Activated CD4-positive, alpha-beta T cell treated with anti-CD3 and anti-CD28 coated beads for 48 hours (primary cell): ENCODE measurements around the gene PTS.

ENCODE experiments used
- DNase-seq: peaks from one replicate; pipeline ENCODE4 v3.0.0-alpha.2; 2020

The PTS gene

GRCh38 chr11:112266410-112266778 is 40.2 kb downstream of the PTS start:
- no peak for DNase-seq

- no peak for DNase-seq
These were observed 41.0 kb downstream of the PTS start for GRCh38 chr11:112267188-112267591.

GRCh38 chr11:112268406-112268805 is 42.2 kb downstream of the PTS start:
- DNase-seq, result no peak

GRCh38 chr11:112269139-112269538 is 42.9 kb downstream of the PTS start:
- DNase-seq, result no peak

- no peak for DNase-seq
These were observed 44.4 kb downstream of the PTS start for GRCh38 chr11:112270551-112271180.

- DNase-seq, result no peak
These were observed 45.0 kb downstream of the PTS start for GRCh38 chr11:112271242-112271641.

GRCh38 chr11:112273066-112273465 is 46.8 kb downstream of the PTS start:
- DNase-seq, result no peak

GRCh38 chr11:112274007-112274783 is 48.0 kb downstream of the PTS start:
- peak; percentile 22 for DNase-seq

GRCh38 chr11:112277029-112277428 is 50.8 kb downstream of the PTS start:
- DNase-seq, result no peak

GRCh38 chr11:112277941-112278340 is 51.7 kb downstream of the PTS start:
- no peak for DNase-seq

GRCh38 chr11:112278803-112279202 is 52.6 kb downstream of the PTS start:
- no peak for DNase-seq

GRCh38 chr11:112279901-112280267 is 53.7 kb downstream of the PTS start:
- DNase-seq, result peak; percentile 83

GRCh38 chr11:112280268-112281126 is 54.3 kb downstream of the PTS start:
- peak; percentile 74 for DNase-seq

- DNase-seq, result no peak
These were observed 55.5 kb downstream of the PTS start for GRCh38 chr11:112281726-112282125.
